Right lobe of liver (tissue), 4 donors: ENCODE measurements around the gene EFNB2.

Experiments used
- CTCF ChIP-seq, 4 donors: fragments of 200-600 bp in 3 of 4; fragments of 450-650 bp in 1 of 4; IDR thresholded peaks; one replicate each; pipeline versions ENCODE4 v1.5.1 to v1.8.0; 2016 to 2022; ENCODE audit warnings: antibody characterized with exemption in 4 of 4, mild to moderate bottlenecking in 2 of 4
- POLR2A ChIP-seq: fragments of 450-650 bp; IDR thresholded peaks from one replicate; pipeline ENCODE4 v1.6.1; 2017; ENCODE audit warnings: antibody characterized with exemption, mild to moderate bottlenecking
- donor health status: DM: no; HTN: no; CAD: no.
- donor health status: DM: no; HTN: no; CAD: no.
- donor health status: DM: no; HTN: yes; CAD: no.

GRCh38 chr13:106513025-106513983, 22.2 kb downstream of the EFNB2 start:
- TF ChIP-seq CTCF (IDR thresholded peaks at IDR 0.05) (no peak), POLR2A (no peak)
